HepG2 (cell line): ENCODE data around the gene KIF17. TPM values are rescaled to one million over a fixed set of nuclear protein-coding genes. Genes with fewer than 3 reads are reported as not detected.

ENCODE experiments used
- CHCHD3 ChIP-seq: sonication (generic); formaldehyde crosslinking; IDR thresholded peaks from 2 replicates; pipeline ENCODE4 v1.8.0; 2022; ENCODE audit warnings: mild to moderate bottlenecking, missing genetic modification reagents, moderate library complexity
- FOXA3 ChIP-seq: IDR thresholded peaks from 2 replicates; pipeline ENCODE4 v1.6.1; 2016; ENCODE audit warnings: missing genetic modification reagents, missing compliant biosample characterization
- GATAD2A ChIP-seq: IDR thresholded peaks from 2 replicates; pipeline ENCODE4 v1.6.1; 2016
- HDAC1 ChIP-seq: sonication (generic); formaldehyde crosslinking; IDR thresholded peaks from 2 replicates; pipeline ENCODE4 v1.5.1; 2020; ENCODE audit warnings: mild to moderate bottlenecking, missing genetic modification reagents
- KDM3A ChIP-seq: IDR thresholded peaks from 2 replicates; pipeline ENCODE4 v1.6.1; 2018; ENCODE audit warnings: low read depth, missing compliant biosample characterization
- MAFK ChIP-seq, 2 experiments: IDR thresholded peaks in 1 of 2; conservative IDR thresholded peaks in 1 of 2; 2 replicates each; pipeline ENCODE4 v1.6.1; 2011; ENCODE audit warnings: improper control_type of control experiment in 2 of 2, low read length in 2 of 2
- PHF21A ChIP-seq: sonication (generic); formaldehyde crosslinking; IDR thresholded peaks from 2 replicates; pipeline ENCODE4 v1.5.0; 2020; ENCODE audit warnings: mild to moderate bottlenecking, missing genetic modification reagents
- PHF8 ChIP-seq: sonication (generic); formaldehyde crosslinking; IDR thresholded peaks from 2 replicates; pipeline ENCODE4 v1.5.0; 2020; ENCODE audit warnings: missing genetic modification reagents
- RNF2 ChIP-seq: fragments of 450-650 bp; conservative IDR thresholded peaks from 2 replicates; pipeline ENCODE4 v1.6.1; 2016; ENCODE audit warnings: low read depth
- SALL1 ChIP-seq: sonication (generic); formaldehyde crosslinking; IDR thresholded peaks from 2 replicates; pipeline ENCODE4 v1.8.0; 2022; ENCODE audit warnings: mild to moderate bottlenecking, missing genetic modification reagents
- SOX6 ChIP-seq, 2 experiments: fragments of 450-650 bp in 1 of 2; sonication (generic) in 1 of 2; formaldehyde crosslinking in 1 of 2; IDR thresholded peaks; 2 replicates each; pipeline versions ENCODE4 v1.4.0 to v1.6.1; 2017 to 2020; ENCODE audit warnings: antibody characterized with exemption in 1 of 2, mild to moderate bottlenecking in 1 of 2, missing genetic modification reagents in 1 of 2
- TBP ChIP-seq: sonication (generic); formaldehyde crosslinking; IDR thresholded peaks from 2 replicates; pipeline ENCODE4 v1.5.0; 2020; ENCODE audit warnings: missing genetic modification reagents
- TBX2 ChIP-seq: sonication (generic); formaldehyde crosslinking; IDR thresholded peaks from 2 replicates; pipeline ENCODE4 v1.5.0; 2020; ENCODE audit warnings: missing genetic modification reagents, mild to moderate bottlenecking, borderline replicate concordance
- ZNF713 ChIP-seq: sonication (generic); formaldehyde crosslinking; IDR thresholded peaks from 2 replicates; pipeline ENCODE4 v1.4.0; 2020; ENCODE audit warnings: mild to moderate bottlenecking, missing genetic modification reagents
- ZNF780A ChIP-seq: sonication (generic); formaldehyde crosslinking; IDR thresholded peaks from 2 replicates; pipeline ENCODE4 v1.8.0; 2022; ENCODE audit warnings: mild to moderate bottlenecking, missing genetic modification reagents, moderate library complexity
- ZZZ3 ChIP-seq: sonication (generic); formaldehyde crosslinking; IDR thresholded peaks from 2 replicates; pipeline ENCODE4 v1.4.0; 2020; ENCODE audit warnings: missing genetic modification reagents, mild to moderate bottlenecking, borderline replicate concordance
- polyA plus RNA-seq, 8 experiments: library from polyadenylated mRNA; depleted of rRNA in 3 of 8; stranded (reverse) in 7 of 8; unstranded in 1 of 8; fragments of >200 nt; fragmentation: Illumina TruSeq in 4 of 8; extraction: Trizol in 4 of 8; gene quantifications; 2 replicates each; pipeline versions ENCODE4 v1.2.1 to v1.2.3, GENCODE V29; 2011 to 2016; ENCODE audit warnings: low read depth in 4 of 8, missing spikeins in 1 of 8, mixed read lengths in 1 of 8; ENCODE audit not compliant: insufficient read depth in 1 of 8
- total RNA-seq, 5 experiments: library from RNA; depleted of rRNA; stranded (reverse); fragments of >200 nt; fragmentation: Illumina TruSeq; extraction: Trizol; gene quantifications; 2 replicates each; pipeline ENCODE4 v1.2.3, GENCODE V29; 2016; ENCODE audit warnings: low read depth in 1 of 5
- TF ChIP-seq, protein P1 (sequence below): sonication (generic); formaldehyde crosslinking; IDR thresholded peaks from 2 replicates; pipeline ENCODE4 v1.9.0; 2021; ENCODE audit warnings: missing genetic modification reagents, borderline replicate concordance
- TF ChIP-seq, protein P2 (sequence below): sonication (generic); formaldehyde crosslinking; IDR thresholded peaks from 2 replicates; pipeline ENCODE4 v1.4.0; 2020; ENCODE audit warnings: low read depth, mild to moderate bottlenecking, missing genetic modification reagents
- TF ChIP-seq, protein P3 (sequence below): sonication (generic); formaldehyde crosslinking; IDR thresholded peaks from 2 replicates; pipeline ENCODE4 v1.5.0; 2020; ENCODE audit warnings: mild to moderate bottlenecking, missing genetic modification reagents, borderline replicate concordance
- TF ChIP-seq, protein P4 (sequence below): sonication (generic); formaldehyde crosslinking; IDR thresholded peaks from 2 replicates; pipeline ENCODE4 v1.4.0; 2020; ENCODE audit warnings: missing genetic modification reagents, borderline replicate concordance

The KIF17 gene
- total and polyA plus RNA-seq, 2 of the 13 experiments (the other 11 are each of a cell fraction or from before 2014, with no cell fraction given) = 0.24 to 0.44 TPM

DNA sequence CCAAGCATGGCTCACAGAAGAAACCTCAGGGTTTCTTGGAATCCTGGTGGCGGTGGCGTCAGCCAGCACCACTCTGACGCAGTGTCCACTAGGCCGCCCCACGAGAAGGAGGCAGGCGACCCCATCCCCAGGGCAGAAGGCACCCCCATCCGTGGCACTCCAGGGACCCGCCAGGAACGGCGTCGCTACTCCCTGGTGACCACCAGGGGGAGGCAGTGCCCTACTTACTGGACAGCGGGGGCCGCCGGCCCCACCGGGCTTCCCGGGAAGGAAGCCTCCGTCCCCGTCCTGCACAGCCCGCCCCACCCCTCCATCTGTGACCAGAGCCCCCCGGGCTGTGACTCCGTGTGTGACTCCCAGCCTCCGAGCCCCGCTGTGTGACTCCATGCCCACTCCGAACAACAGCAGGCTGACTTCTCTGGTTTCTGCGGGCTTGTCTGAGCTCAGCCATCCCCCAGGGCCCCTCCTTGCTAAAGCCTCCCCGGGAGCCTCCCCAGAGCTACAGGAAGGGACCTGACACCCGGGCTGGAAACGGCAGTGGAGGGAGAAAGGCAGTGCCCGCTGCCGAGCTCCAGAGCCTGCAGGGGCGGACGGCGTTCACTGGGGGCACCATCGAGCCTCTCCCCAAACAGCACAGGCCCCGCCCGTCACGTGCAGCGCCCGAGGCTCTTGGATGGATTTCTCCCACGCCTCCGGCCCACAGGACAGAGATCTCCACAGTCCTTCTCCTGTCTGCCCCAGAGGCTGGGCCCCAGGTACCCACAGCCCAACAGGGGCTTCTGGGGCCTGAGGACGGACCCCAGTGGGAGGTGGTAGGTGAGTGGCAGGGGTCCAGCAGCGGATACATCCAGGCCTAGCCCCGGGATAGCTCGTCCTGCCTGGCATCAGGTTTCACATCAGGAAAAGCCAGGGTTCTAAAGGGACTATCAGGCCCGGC lies 21.1 kb downstream of the KIF17 start (continued):
- TF ChIP-seq, protein P1, sequence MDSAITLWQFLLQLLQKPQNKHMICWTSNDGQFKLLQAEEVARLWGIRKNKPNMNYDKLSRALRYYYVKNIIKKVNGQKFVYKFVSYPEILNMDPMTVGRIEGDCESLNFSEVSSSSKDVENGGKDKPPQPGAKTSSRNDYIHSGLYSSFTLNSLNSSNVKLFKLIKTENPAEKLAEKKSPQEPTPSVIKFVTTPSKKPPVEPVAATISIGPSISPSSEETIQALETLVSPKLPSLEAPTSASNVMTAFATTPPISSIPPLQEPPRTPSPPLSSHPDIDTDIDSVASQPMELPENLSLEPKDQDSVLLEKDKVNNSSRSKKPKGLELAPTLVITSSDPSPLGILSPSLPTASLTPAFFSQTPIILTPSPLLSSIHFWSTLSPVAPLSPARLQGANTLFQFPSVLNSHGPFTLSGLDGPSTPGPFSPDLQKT = no peak
- TF ChIP-seq SOX6 (IDR thresholded peaks at IDR 0.05) (no peak), SOX6 (CRISPR knock-in tag; IDR thresholded peaks at IDR 0.05) (peak; percentile 38), CHCHD3 (CRISPR knock-in tag) (no peak), ZNF780A (no peak), RNF2 (peak; percentile 75; the same call in 1 of the 2 replicates), KDM3A (CRISPR knock-in tag) (0 out of 2 replicates have a peak, but pooled peaks have one; percentile 21), FOXA3 (peak; percentile 29; the same call in 1 of the 2 replicates), PHF21A (CRISPR knock-in tag) (0 out of 2 replicates have a peak, but pooled peaks have one; percentile 15), PHF8 (CRISPR knock-in tag) (no peak), HDAC1 (CRISPR knock-in tag) (peak; percentile 40; the same call in 1 of the 2 replicates), TBX2 (CRISPR knock-in tag) (no peak; the same call in 1 of the 2 replicates), GATAD2A (CRISPR knock-in tag) (no peak), ZNF713 (CRISPR knock-in tag) (no peak), SALL1 (CRISPR knock-in tag) (peak; percentile 53), ZZZ3 (CRISPR knock-in tag) (peak; percentile 53; the same call in 1 of the 2 replicates), MAFK (conservative IDR thresholded peaks at IDR 0.05 in 1 of 2, IDR thresholded peaks at IDR 0.05 in 1 of 2; ENCODE audit: low read length in 2 of 2) (no peak), TBP (CRISPR knock-in tag) (no peak)
- TF ChIP-seq, protein P2, sequence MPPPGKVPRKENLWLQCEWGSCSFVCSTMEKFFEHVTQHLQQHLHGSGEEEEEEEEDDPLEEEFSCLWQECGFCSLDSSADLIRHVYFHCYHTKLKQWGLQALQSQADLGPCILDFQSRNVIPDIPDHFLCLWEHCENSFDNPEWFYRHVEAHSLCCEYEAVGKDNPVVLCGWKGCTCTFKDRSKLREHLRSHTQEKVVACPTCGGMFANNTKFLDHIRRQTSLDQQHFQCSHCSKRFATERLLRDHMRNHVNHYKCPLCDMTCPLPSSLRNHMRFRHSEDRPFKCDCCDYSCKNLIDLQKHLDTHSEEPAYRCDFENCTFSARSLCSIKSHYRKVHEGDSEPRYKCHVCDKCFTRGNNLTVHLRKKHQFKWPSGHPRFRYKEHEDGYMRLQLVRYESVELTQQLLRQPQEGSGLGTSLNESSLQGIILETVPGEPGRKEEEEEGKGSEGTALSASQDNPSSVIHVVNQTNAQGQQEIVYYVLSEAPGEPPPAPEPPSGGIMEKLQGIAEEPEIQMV = no peak
- TF ChIP-seq, protein P3, sequence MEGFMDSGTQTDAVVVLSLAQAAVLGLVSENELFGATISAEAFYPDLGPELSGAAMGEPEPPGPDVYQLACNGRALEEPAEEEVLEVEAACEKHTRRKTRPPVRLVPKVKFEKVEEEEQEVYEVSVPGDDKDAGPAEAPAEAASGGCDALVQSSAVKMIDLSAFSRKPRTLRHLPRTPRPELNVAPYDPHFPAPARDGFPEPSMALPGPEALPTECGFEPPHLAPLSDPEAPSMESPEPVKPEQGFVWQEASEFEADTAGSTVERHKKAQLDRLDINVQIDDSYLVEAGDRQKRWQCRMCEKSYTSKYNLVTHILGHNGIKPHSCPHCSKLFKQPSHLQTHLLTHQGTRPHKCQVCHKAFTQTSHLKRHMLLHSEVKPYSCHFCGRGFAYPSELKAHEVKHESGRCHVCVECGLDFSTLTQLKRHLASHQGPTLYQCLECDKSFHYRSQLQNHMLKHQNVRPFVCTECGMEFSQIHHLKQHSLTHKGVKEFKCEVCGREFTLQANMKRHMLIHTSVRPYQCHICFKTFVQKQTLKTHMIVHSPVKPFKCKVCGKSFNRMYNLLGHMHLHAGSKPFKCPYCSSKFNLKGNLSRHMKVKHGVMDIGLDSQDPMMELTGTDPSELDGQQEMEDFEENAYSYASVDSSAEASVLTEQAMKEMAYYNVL (CRISPR knock-in tag) = no peak
- TF ChIP-seq, protein P4, sequence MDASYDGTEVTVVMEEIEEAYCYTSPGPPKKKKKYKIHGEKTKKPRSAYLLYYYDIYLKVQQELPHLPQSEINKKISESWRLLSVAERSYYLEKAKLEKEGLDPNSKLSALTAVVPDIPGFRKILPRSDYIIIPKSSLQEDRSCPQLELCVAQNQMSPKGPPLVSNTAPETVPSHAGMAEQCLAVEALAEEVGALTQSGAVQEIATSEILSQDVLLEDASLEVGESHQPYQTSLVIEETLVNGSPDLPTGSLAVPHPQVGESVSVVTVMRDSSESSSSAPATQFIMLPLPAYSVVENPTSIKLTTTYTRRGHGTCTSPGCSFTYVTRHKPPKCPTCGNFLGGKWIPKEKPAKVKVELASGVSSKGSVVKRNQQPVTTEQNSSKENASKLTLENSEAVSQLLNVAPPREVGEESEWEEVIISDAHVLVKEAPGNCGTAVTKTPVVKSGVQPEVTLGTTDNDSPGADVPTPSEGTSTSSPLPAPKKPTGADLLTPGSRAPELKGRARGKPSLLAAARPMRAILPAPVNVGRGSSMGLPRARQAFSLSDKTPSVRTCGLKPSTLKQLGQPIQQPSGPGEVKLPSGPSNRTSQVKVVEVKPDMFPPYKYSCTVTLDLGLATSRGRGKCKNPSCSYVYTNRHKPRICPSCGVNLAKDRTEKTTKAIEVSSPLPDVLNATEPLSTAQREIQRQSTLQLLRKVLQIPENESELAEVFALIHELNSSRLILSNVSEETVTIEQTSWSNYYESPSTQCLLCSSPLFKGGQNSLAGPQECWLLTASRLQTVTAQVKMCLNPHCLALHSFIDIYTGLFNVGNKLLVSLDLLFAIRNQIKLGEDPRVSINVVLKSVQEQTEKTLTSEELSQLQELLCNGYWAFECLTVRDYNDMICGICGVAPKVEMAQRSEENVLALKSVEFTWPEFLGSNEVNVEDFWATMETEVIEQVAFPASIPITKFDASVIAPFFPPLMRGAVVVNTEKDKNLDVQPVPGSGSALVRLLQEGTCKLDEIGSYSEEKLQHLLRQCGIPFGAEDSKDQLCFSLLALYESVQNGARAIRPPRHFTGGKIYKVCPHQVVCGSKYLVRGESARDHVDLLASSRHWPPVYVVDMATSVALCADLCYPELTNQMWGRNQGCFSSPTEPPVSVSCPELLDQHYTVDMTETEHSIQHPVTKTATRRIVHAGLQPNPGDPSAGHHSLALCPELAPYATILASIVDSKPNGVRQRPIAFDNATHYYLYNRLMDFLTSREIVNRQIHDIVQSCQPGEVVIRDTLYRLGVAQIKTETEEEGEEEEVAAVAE (CRISPR knock-in tag) = no peak
